HCT116 (cell line): ENCODE results near the gene RNPS1. TPM values are rescaled to one million over a fixed set of nuclear protein-coding genes. Genes with fewer than 3 reads are reported as not detected.

ENCODE experiments used
- ATAC-seq: fragments of 200-7000 bp; cut with Tn5 transposase; 2 replicates; pipeline ENCODE4 v1.9.1; 2020; ENCODE audit warnings: mild to moderate bottlenecking, moderate library complexity
- BruUV-seq: library from RNA; stranded (reverse); fragments of 400-500 nt; replicated peaks from 2 replicates; lab custom pipeline; 2021; lab: Mats Ljungman, UMichigan
- CTCF ChIA-PET: fragments of 300-600 bp; sonication (Branson Sonifier 250); formaldehyde crosslinking; loops from one replicate; lab custom pipeline; 2021; ENCODE audit warnings: antibody characterized with exemption; lab: Charles Lee
- POLR2A ChIA-PET: fragments of 300-600, 350-600 bp; sonication (Branson Sonifier 250); formaldehyde crosslinking; loops from one replicate; lab custom pipeline; 2021; ENCODE audit warnings: antibody characterized with exemption; lab: Charles Lee
- RAD21 ChIA-PET, 2 experiments: fragments of 300-600 bp; sonication (Branson Sonifier 250); formaldehyde crosslinking; loops; one replicate each; lab custom pipeline; 2023; ENCODE audit warnings: low total read pairs in 2 of 2; ENCODE audit not compliant: uncharacterized antibody in 2 of 2, unreplicated experiment in 2 of 2, low non-redundant PET in 1 of 2; lab: Charles Lee
- DNase-seq: peaks from one replicate; pipeline ENCODE4 v3.0.0-alpha.2; 2010; ENCODE audit warnings: low read depth, low spot score
- H2AFZ ChIP-seq: fragments of 200-600 bp; shearing (Covaris generic), sonication (generic); 2 replicates; pipeline ENCODE4 v1.6.1; 2017; ENCODE audit warnings: low read depth, mixed run types, mixed read lengths, antibody characterized with exemption, low read length; ENCODE audit not compliant: poor library complexity, severe bottlenecking
- H3K27ac ChIP-seq: 2 replicates; pipeline ENCODE4 v1.5.1; 2012; ENCODE audit warnings: low read depth, low read length
- H3K27me3 ChIP-seq: fragments of 200-600 bp; sonication (generic); 2 replicates; pipeline ENCODE4 v1.6.1; 2016; ENCODE audit warnings: mixed run types, low read length, mixed read lengths; ENCODE audit not compliant: insufficient read depth
- H3K36me3 ChIP-seq, 2 experiments: fragments of 200-500 bp in 1 of 2; fragments of 200-600 bp in 1 of 2; sonication (Bioruptor generic) in 1 of 2; sonication (generic) in 1 of 2; 2 replicates each; pipeline versions ENCODE4 v1.5.1 to v1.6.1; 2014 to 2016; ENCODE audit warnings: low read length in 2 of 2, inconsistent platforms in 1 of 2, mixed read lengths in 1 of 2, mixed run types in 1 of 2; ENCODE audit not compliant: insufficient read depth in 2 of 2, control insufficient read depth in 1 of 2
- H3K4me1 ChIP-seq, 2 experiments: fragments of 200-600 bp in 1 of 2; sonication (generic) in 1 of 2; 2 replicates each; pipeline versions ENCODE4 v1.5.1 to v1.6.1; 2012 to 2017; ENCODE audit warnings: low read length in 2 of 2, inconsistent platforms in 1 of 2, mild to moderate bottlenecking in 1 of 2, mixed read lengths in 1 of 2, mixed run types in 1 of 2, moderate library complexity in 1 of 2; ENCODE audit not compliant: insufficient read depth in 2 of 2, control insufficient read depth in 1 of 2
- H3K4me2 ChIP-seq: fragments of 200-600 bp; sonication (generic); 2 replicates; pipeline ENCODE4 v1.6.1; 2017; ENCODE audit warnings: mixed run types, low read length, mixed read lengths
- H3K4me3 ChIP-seq, 2 experiments: fragments of 200-600 bp in 1 of 2; sonication (generic) in 1 of 2; replicated peaks in 1 of 2; 2 replicates each; pipeline ENCODE4 v1.5.1; 2011 to 2016; ENCODE audit warnings: low read length in 2 of 2, control low read depth in 1 of 2, low read depth in 1 of 2, mild to moderate bottlenecking in 1 of 2, mixed read lengths in 1 of 2, mixed run types in 1 of 2
- H3K79me2 ChIP-seq: fragments of 200-600 bp; sonication (generic); 2 replicates; pipeline ENCODE4 v1.6.1; 2017; ENCODE audit warnings: mild to moderate bottlenecking, mixed run types, low read length, moderate library complexity, mixed read lengths; ENCODE audit not compliant: insufficient read depth
- H3K9ac ChIP-seq: fragments of 200-600 bp; sonication (generic); 2 replicates; pipeline ENCODE4 v1.6.1; 2016; ENCODE audit warnings: low read length, mixed read lengths
- H3K9me2 ChIP-seq: fragments of 200-600 bp; sonication (generic), shearing (Covaris generic); 2 replicates; pipeline ENCODE4 v1.6.1; 2017; ENCODE audit warnings: mixed run types, mild to moderate bottlenecking, moderate library complexity; ENCODE audit not compliant: insufficient read depth
- H3K9me3 ChIP-seq, 2 experiments: fragments of 200-500 bp in 1 of 2; fragments of 200-600 bp in 1 of 2; sonication (Bioruptor generic) in 1 of 2; sonication (generic) in 1 of 2; 2 replicates each; pipeline ENCODE4 v1.6.1; 2014 to 2017; ENCODE audit warnings: low read length in 2 of 2, mixed read lengths in 2 of 2, inconsistent platforms in 1 of 2, low read depth in 1 of 2, mild to moderate bottlenecking in 1 of 2, mixed run types in 1 of 2, moderate library complexity in 1 of 2; ENCODE audit not compliant: control insufficient read depth in 1 of 2, insufficient read depth in 1 of 2
- H4K20me1 ChIP-seq: fragments of 200-600 bp; sonication (generic), shearing (Covaris generic); 2 replicates; pipeline ENCODE4 v1.6.1; 2017; ENCODE audit warnings: mixed run types, mild to moderate bottlenecking, moderate library complexity; ENCODE audit not compliant: insufficient read depth
- ATF3 ChIP-seq: IDR thresholded peaks from 2 replicates; pipeline ENCODE4 v1.6.1; 2012
- CTCF ChIP-seq, 3 experiments: fragments of 200-600 bp in 1 of 3; sonication (generic) in 1 of 3; IDR thresholded peaks in 2 of 3; conservative IDR thresholded peaks in 1 of 3; 2 replicates each; pipeline ENCODE4 v1.5.1; 2012 to 2017; ENCODE audit warnings: low read depth in 2 of 3, low read length in 2 of 3, antibody characterized with exemption in 1 of 3, borderline replicate concordance in 1 of 3, control low read depth in 1 of 3, mild to moderate bottlenecking in 1 of 3, mixed read lengths in 1 of 3, mixed run types in 1 of 3, moderate library complexity in 1 of 3; ENCODE audit not compliant: insufficient read depth in 1 of 3
- ELF1 ChIP-seq: IDR thresholded peaks from 2 replicates; pipeline ENCODE4 v1.6.1; 2012; ENCODE audit warnings: low read depth, borderline replicate concordance
- EZH2 ChIP-seq: fragments of 200-600 bp; sonication (generic); IDR thresholded peaks from 2 replicates; pipeline ENCODE4 v1.6.1; 2017; ENCODE audit warnings: antibody characterized with exemption, mixed run types
- JUND ChIP-seq: IDR thresholded peaks from 2 replicates; pipeline ENCODE4 v1.6.1; 2012
- MAX ChIP-seq: IDR thresholded peaks from 2 replicates; pipeline ENCODE4 v1.6.1; 2012
- POLR2A ChIP-seq: IDR thresholded peaks from 2 replicates; pipeline ENCODE4 v1.7.0; 2011; ENCODE audit warnings: borderline replicate concordance; ENCODE audit not compliant: insufficient read depth, insufficient read length; ENCODE audit errors: extremely low read depth
- RAD21 ChIP-seq: IDR thresholded peaks from 2 replicates; pipeline ENCODE4 v1.6.1; 2012; ENCODE audit warnings: low read depth, mild to moderate bottlenecking
- REST ChIP-seq: IDR thresholded peaks from 2 replicates; pipeline ENCODE4 v1.6.1; 2012; ENCODE audit warnings: low read depth
- SP1 ChIP-seq: IDR thresholded peaks from 2 replicates; pipeline ENCODE4 v1.6.1; 2012; ENCODE audit warnings: low read depth
- SRF ChIP-seq: IDR thresholded peaks from 2 replicates; pipeline ENCODE4 v1.6.1; 2012; ENCODE audit warnings: low read depth
- TCF7L2 ChIP-seq: IDR thresholded peaks from 2 replicates; pipeline ENCODE4 v1.7.0; 2011; ENCODE audit warnings: borderline replicate concordance, inconsistent platforms; ENCODE audit not compliant: insufficient read depth, insufficient read length; ENCODE audit errors: extremely low read depth
- YY1 ChIP-seq: IDR thresholded peaks from 2 replicates; pipeline ENCODE4 v1.6.1; 2011; ENCODE audit warnings: low read length, low read depth, moderate library complexity, mild to moderate bottlenecking; ENCODE audit not compliant: insufficient replicate concordance; ENCODE audit errors: extremely low read depth
- ZFX ChIP-seq: fragments of 450-650 bp; IDR thresholded peaks from 2 replicates; pipeline ENCODE4 v1.6.1; 2017
- ZNF274 ChIP-seq: fragments of 200-500 bp; sonication (Bioruptor generic); IDR thresholded peaks from 2 replicates; pipeline ENCODE4 v1.6.1; 2014; ENCODE audit warnings: mild to moderate bottlenecking, low read depth, low read length, inconsistent platforms
- intact Hi-C: fragments of 100-400 bp; cut with micrococcal nuclease; formaldehyde crosslinking; loops from 2 replicates; pipeline ENCODE4 v1.10.0; 2022
- total RNA-seq: library from RNA; stranded (reverse); gene quantifications from one replicate; pipeline ENCODE4 v1.2.1, GENCODE V29; 2021; ENCODE audit not compliant: unreplicated experiment

RNPS1 gene
- total RNA-seq, 1 experiment from 2014 or later = 257 TPM

- peaks cover 66 to 80% of the 10 kb centered on the region in 2 experiments for H3K36me3 ChIP-seq
Measured at GRCh38 chr16:2257726-2258125, 10.2 kb downstream of the RNPS1 start.

More at GRCh38 chr16:2257726-2258125, 10.2 kb downstream of the RNPS1 start:
- no peak overlapping the region for H3K4me3 ChIP-seq
- peaks cover 2 to 11% of the 10 kb centered on the region in 2 experiments for H3K4me1 ChIP-seq
- H4K20me1 ChIP-seq = peaks cover 8% of the 10 kb centered on the region; the same call in 1 of the 2 replicates
- ChIA-PET CTCF (no interaction called here), RAD21 (no interaction called here), POLR2A (no interaction called here)
- no peaks in the 10 kb centered on the region for H3K27me3 ChIP-seq
- no TSS peak for BruUV-seq
- no peak overlapping the region for H3K4me2 ChIP-seq
- ATAC-seq = no peak
- DNase-seq = no peak
- H3K9me3 ChIP-seq = no peaks in the 10 kb centered on the region
- H3K27ac ChIP-seq = no peak overlapping the region
- H3K9me2 ChIP-seq = no peaks in the 10 kb centered on the region
- intact Hi-C loops = loop anchor here (10.0 kb wide), 1 partner anchor 233 kb away; the partner anchor contains the start of gene NHERF2
- no peak for TF ChIP-seq CTCF (IDR thresholded peaks at IDR 0.05 in 2 of 3, conservative IDR thresholded peaks at IDR 0.05 in 1 of 3; ENCODE audit: borderline replicate concordance in 1 of 3, insufficient read depth in 1 of 3, low read depth in 2 of 3, low read length in 2 of 3)
- no peak for TF ChIP-seq ATF3
- no peak for TF ChIP-seq SP1
- TF ChIP-seq YY1 = no peak
- TF ChIP-seq REST = no peak
- no peak for TF ChIP-seq ELF1
- TF ChIP-seq TCF7L2 = no peak
- no peak for TF ChIP-seq SRF
- no peak for TF ChIP-seq JUND
- TF ChIP-seq ZNF274 = no peak
- no peak for TF ChIP-seq MAX
- TF ChIP-seq POLR2A = no peak
- no peak for TF ChIP-seq RAD21
- TF ChIP-seq EZH2 = no peak
- TF ChIP-seq ZFX = no peak
- H2AFZ ChIP-seq = no peak overlapping the region
- H3K9ac ChIP-seq = no peak overlapping the region
- peaks cover 80% of the 10 kb centered on the region for H3K79me2 ChIP-seq
